ENCODE data around the gene MAPKAPK2.
"Not testable (repeated sequence)": the region's sequence is repeated elsewhere in the genome, so short reads cannot be mapped to it uniquely, and the experiment has no call there.

The MAPKAPK2 gene

GRCh38 chr1:206637605-206638004 is 47.1 kb upstream of the MAPKAPK2 start:
- Histone ChIP-seq H3K36me3 (ENCODE audit: control insufficient read depth, insufficient read depth, low read length) (no peaks in the 10 kb centered on the region), H3K79me2 (no peaks in the 10 kb centered on the region), H3K4me1 (no peaks in the 10 kb centered on the region), H3K27me3 (ENCODE audit: control insufficient read depth, insufficient read depth, low read length) (no peaks in the 10 kb centered on the region), H3K9me3 (ENCODE audit: control insufficient read depth, low read length) (no peaks in the 10 kb centered on the region), H2AFZ (no peak overlapping the region), H3K4me2 (ENCODE audit: low read length) (no peak overlapping the region), H3K9ac (no peak overlapping the region), H3K27ac (no peak overlapping the region), H3K4me3 (ENCODE audit: low read depth, low read length) (no peak overlapping the region)
- TF ChIP-seq CTCF (IDR thresholded peaks at IDR 0.05), result no peak

GRCh38 chr1:206642074-206642473 is 42.6 kb upstream of the MAPKAPK2 start:
- not testable (repeated sequence) for H3K27ac ChIP-seq; H3K4me1 ChIP-seq; H3K79me2 ChIP-seq; H3K4me2 ChIP-seq (ENCODE audit: low read length); H3K36me3 ChIP-seq (ENCODE audit: control insufficient read depth, insufficient read depth, low read length); H3K27me3 ChIP-seq (ENCODE audit: control insufficient read depth, insufficient read depth, low read length); H3K9ac ChIP-seq; H2AFZ ChIP-seq; H3K4me3 ChIP-seq (ENCODE audit: low read depth, low read length); H3K9me3 ChIP-seq (ENCODE audit: control insufficient read depth, low read length)

- no peak overlapping the region for H2AFZ ChIP-seq
- no peaks in the 10 kb centered on the region for H3K79me2 ChIP-seq
- no peak for TF ChIP-seq CTCF (IDR thresholded peaks at IDR 0.05)
- no peak overlapping the region for H3K27ac ChIP-seq
- H3K4me2 ChIP-seq (ENCODE audit: low read length), result no peak overlapping the region
- H3K9ac ChIP-seq, result no peak overlapping the region
- H3K36me3 ChIP-seq (ENCODE audit: control insufficient read depth, insufficient read depth, low read length), result no peaks in the 10 kb centered on the region
- no peaks in the 10 kb centered on the region for H3K27me3 ChIP-seq (ENCODE audit: control insufficient read depth, insufficient read depth, low read length)
- H3K9me3 ChIP-seq (ENCODE audit: control insufficient read depth, low read length), result no peaks in the 10 kb centered on the region
- H3K4me3 ChIP-seq (ENCODE audit: low read depth, low read length), result no peak overlapping the region
- H3K4me1 ChIP-seq, result no peaks in the 10 kb centered on the region
Observed at GRCh38 chr1:206643118-206643698, 41.5 kb upstream of the MAPKAPK2 start.

GRCh38 chr1:206646504-206646903 is 38.2 kb upstream of the MAPKAPK2 start:
- Histone ChIP-seq H3K4me2 (ENCODE audit: low read length) (no peak overlapping the region), H3K9ac (no peak overlapping the region), H3K9me3 (ENCODE audit: control insufficient read depth, low read length) (no peaks in the 10 kb centered on the region), H3K27ac (no peak overlapping the region), H3K79me2 (no peaks in the 10 kb centered on the region), H3K4me1 (no peaks in the 10 kb centered on the region), H3K4me3 (ENCODE audit: low read depth, low read length) (no peak overlapping the region), H2AFZ (no peak overlapping the region), H3K36me3 (ENCODE audit: control insufficient read depth, insufficient read depth, low read length) (no peaks in the 10 kb centered on the region), H3K27me3 (ENCODE audit: control insufficient read depth, insufficient read depth, low read length) (no peaks in the 10 kb centered on the region)
- TF ChIP-seq CTCF (IDR thresholded peaks at IDR 0.05), result no peak

GRCh38 chr1:206647224-206647623 is 37.5 kb upstream of the MAPKAPK2 start:
- H3K36me3 ChIP-seq (ENCODE audit: control insufficient read depth, insufficient read depth, low read length), result no peaks in the 10 kb centered on the region
- no peak overlapping the region for H3K27ac ChIP-seq
- H2AFZ ChIP-seq, result no peak overlapping the region
- no peak overlapping the region for H3K4me3 ChIP-seq (ENCODE audit: low read depth, low read length)
- no peaks in the 10 kb centered on the region for H3K27me3 ChIP-seq (ENCODE audit: control insufficient read depth, insufficient read depth, low read length)
- no peak overlapping the region for H3K4me2 ChIP-seq (ENCODE audit: low read length)
- H3K79me2 ChIP-seq, result no peaks in the 10 kb centered on the region
- H3K9ac ChIP-seq, result no peak overlapping the region
- TF ChIP-seq CTCF (IDR thresholded peaks at IDR 0.05), result no peak
- H3K9me3 ChIP-seq (ENCODE audit: control insufficient read depth, low read length), result no peaks in the 10 kb centered on the region
- H3K4me1 ChIP-seq, result no peaks in the 10 kb centered on the region
